NB4 (cell line): ENCODE data around the gene M1AP.

Source experiments
- CTCF ChIP-seq: IDR thresholded peaks from one replicate; pipeline ENCODE4 v1.5.1; 2012; ENCODE audit warnings: low read depth, low read length
- MAX ChIP-seq: IDR thresholded peaks from 2 replicates; pipeline ENCODE4 v1.6.1; 2011; ENCODE audit warnings: low read depth, low read length
- MYC ChIP-seq: IDR thresholded peaks from 2 replicates; pipeline ENCODE4 v1.6.1; 2011; ENCODE audit warnings: low read depth, low read length
- POLR2A ChIP-seq: IDR thresholded peaks from 2 replicates; pipeline ENCODE4 v1.6.1; 2011; ENCODE audit warnings: mild to moderate bottlenecking; ENCODE audit not compliant: insufficient read length; ENCODE audit errors: extremely low read depth

- TF ChIP-seq CTCF (no peak), POLR2A (no peak), MAX (no peak), MYC (no peak)
Measured at GRCh38 chr2:74668087-74668486, 20.0 kb upstream of the M1AP start.
